Measurements from ENCODE around the gene DPH1. TPM values are rescaled to one million over a fixed set of nuclear protein-coding genes. Genes with fewer than 3 reads are reported as not detected.

The DPH1 gene
- polyA plus RNA-seq, 2 of the 4 experiments (the other 2 are of a cell fraction) = 25.5 to 33.6 TPM

- TF ChIP-seq TFCP2L1 (CRISPR knock-in tag; IDR thresholded peaks at IDR 0.05) = no peak
- TF ChIP-seq HDAC2 (IDR thresholded peaks at IDR 0.05) = no peak
- TF ChIP-seq NPAS2 (CRISPR knock-in tag; IDR thresholded peaks at IDR 0.05; ENCODE audit: borderline replicate concordance) = no peak
- no peak for TF ChIP-seq MAX (IDR thresholded peaks at IDR 0.05)
- TF ChIP-seq REST (IDR thresholded peaks at IDR 0.05) = no peak
- no peak for TF ChIP-seq SMC3 (IDR thresholded peaks at IDR 0.05)
- TF ChIP-seq ELK1 (IDR thresholded peaks at IDR 0.05; ENCODE audit: low read depth, low read length) = no peak
- TF ChIP-seq CEBPB (IDR thresholded peaks at IDR 0.05) = no peak
- H3K4me1 ChIP-seq = peaks cover 3% of the 10 kb centered on the region; the same call in 1 of the 3 replicates
- POLR2A ChIA-PET = no interaction called here
- ATAC-seq (no peak), DNase-seq (ENCODE audit: low read depth in 1 of 2, low spot score in 1 of 2) (no peak), FAIRE-seq (no peak)
- H3K9me3 ChIP-seq = no peaks in the 10 kb centered on the region
- no peak overlapping the region for H3K4me2 ChIP-seq
- CTCF ChIA-PET = interaction anchor here (0.6 to 16.6 kb wide), 5 partner anchors 10 to 170 kb away, joined by 4 to 217 read pairs (median 8); partner anchors contain the start of gene HIC1
- no peak overlapping the region for H3K27ac ChIP-seq
- WGBS (ENCODE audit: missing lambda C conversion rate) = 87% methylated on average over 10 of the region's 10 CpGs
- no peak overlapping the region for H3K4me3 ChIP-seq
Observed at GRCh38 chr17:2074919-2075318, 45.0 kb downstream of the DPH1 start.

GRCh38 chr17:2075336-2076086, 45.6 kb downstream of the DPH1 start:
- 88% methylated on average over 13 of the region's 13 CpGs for WGBS (ENCODE audit: missing lambda C conversion rate)
- ATAC-seq = peak; percentile 27 to 46; a peak in 5 of 6 replicates

More at GRCh38 chr17:2075336-2076086, 45.6 kb downstream of the DPH1 start:
- Histone ChIP-seq H3K4me3 (no peak overlapping the region), H3K27ac (no peak overlapping the region), H3K9me3 (no peaks in the 10 kb centered on the region), H3K4me1 (peaks cover 3% of the 10 kb centered on the region; the same call in 1 of the 3 replicates), H3K4me2 (no peak overlapping the region)
- FAIRE-seq = no peak
- no peak for TF ChIP-seq REST (IDR thresholded peaks at IDR 0.05)
- TF ChIP-seq CHD4 (IDR thresholded peaks at IDR 0.05; ENCODE audit: borderline replicate concordance) = no peak
- TF ChIP-seq NPAS2 (CRISPR knock-in tag; IDR thresholded peaks at IDR 0.05; ENCODE audit: borderline replicate concordance) = no peak
- no peak for TF ChIP-seq PHF8 (IDR thresholded peaks at IDR 0.05; ENCODE audit: borderline replicate concordance, low read depth)
- TF ChIP-seq HDAC2 (IDR thresholded peaks at IDR 0.05) = no peak
- no peak for TF ChIP-seq KDM1A (IDR thresholded peaks at IDR 0.05; ENCODE audit: low read depth)
- TF ChIP-seq JUNB (IDR thresholded peaks at IDR 0.05) = no peak
- TF ChIP-seq RFX5 (IDR thresholded peaks at IDR 0.05) = no peak
- no peak for TF ChIP-seq ESRRA (IDR thresholded peaks at IDR 0.05; ENCODE audit: borderline replicate concordance, low read length)
- no peak for TF ChIP-seq NR3C1 (IDR thresholded peaks at IDR 0.05)
- TF ChIP-seq FOXS1 (CRISPR knock-in tag; IDR thresholded peaks at IDR 0.05) = no peak
- TF ChIP-seq BCL3 (IDR thresholded peaks at IDR 0.05) = no peak
- no peak for TF ChIP-seq ATOH8 (CRISPR knock-in tag; IDR thresholded peaks at IDR 0.05; ENCODE audit: low read depth)
- TF ChIP-seq FOSB (CRISPR knock-in tag; IDR thresholded peaks at IDR 0.05) = no peak
- no peak for TF ChIP-seq ZFP36 (IDR thresholded peaks at IDR 0.05; ENCODE audit: borderline replicate concordance, partially characterized antibody)
- no peak for TF ChIP-seq RARB (CRISPR knock-in tag; IDR thresholded peaks at IDR 0.05)
- TF ChIP-seq JUN (IDR thresholded peaks at IDR 0.05) = no peak
- POLR2A ChIA-PET = no interaction called here
- CTCF ChIA-PET = interaction anchor here (0.5 to 16.6 kb wide), 8 partner anchors 11 to 210 kb away, joined by 3 to 217 read pairs (median 6); partner anchors contain the start of gene HIC1
- no peak for DNase-seq (ENCODE audit: low read depth in 1 of 2, low spot score in 1 of 2)

Data from A549 (cell line).